GM19239 (cell line): Measurements from ENCODE around the gene KCTD16.

Source experiments
- DNase-seq: peaks from one replicate; pipeline ENCODE4 v3.0.0; 2011; ENCODE audit warnings: low spot score; ENCODE audit not compliant: insufficient read length
- FAIRE-seq: peaks from 2 replicates; lab custom pipeline; 2011; peaks lifted over from hg19 to GRCh38; lab: Jason Lieb, UNC

Gene KCTD16

DNA sequence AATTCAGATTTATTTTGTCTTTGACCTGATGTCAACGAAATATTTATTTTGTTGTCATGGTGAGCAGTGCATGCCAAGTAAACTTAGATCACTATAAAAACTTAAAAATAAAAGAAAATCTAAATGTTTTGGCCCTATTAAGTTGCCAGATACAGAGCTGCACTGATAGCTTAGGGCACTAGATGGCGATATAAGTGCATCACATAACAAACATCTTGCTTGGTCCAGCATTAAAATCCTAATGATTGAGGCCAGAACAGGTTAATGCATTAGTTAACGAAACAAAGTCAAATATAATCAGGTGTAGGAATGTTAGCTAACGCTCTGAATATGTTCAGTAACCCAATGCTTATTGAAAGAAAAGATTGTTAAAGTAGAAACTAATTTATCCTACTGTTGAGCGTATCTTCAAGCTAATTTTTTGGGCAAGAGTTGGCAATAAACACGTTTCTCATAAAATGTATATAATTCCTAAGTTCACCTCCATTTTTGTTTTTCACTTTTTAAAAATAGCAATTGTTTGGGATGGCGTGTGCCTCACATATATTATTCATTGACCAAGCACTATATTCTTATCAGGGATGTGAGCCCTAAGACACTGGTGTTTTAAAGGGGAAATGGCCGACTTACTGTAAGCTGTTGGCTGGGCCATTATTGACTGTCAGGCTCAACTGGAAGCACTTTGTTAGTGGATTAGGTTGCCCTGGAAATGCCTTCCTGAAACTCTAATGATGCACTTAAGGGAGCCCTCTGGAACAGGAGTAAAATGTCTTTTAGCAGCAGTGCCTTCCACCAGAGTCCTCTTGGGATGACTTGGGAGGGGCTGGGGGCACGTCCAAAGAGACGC is 33.3 kb downstream of the KCTD16 start:
- DNase-seq (no peak), FAIRE-seq (peak; percentile 86)

GRCh38 chr5:144205141-144205551 is 34.5 kb downstream of the KCTD16 start:
- FAIRE-seq (no peak), DNase-seq (no peak)

DNA sequence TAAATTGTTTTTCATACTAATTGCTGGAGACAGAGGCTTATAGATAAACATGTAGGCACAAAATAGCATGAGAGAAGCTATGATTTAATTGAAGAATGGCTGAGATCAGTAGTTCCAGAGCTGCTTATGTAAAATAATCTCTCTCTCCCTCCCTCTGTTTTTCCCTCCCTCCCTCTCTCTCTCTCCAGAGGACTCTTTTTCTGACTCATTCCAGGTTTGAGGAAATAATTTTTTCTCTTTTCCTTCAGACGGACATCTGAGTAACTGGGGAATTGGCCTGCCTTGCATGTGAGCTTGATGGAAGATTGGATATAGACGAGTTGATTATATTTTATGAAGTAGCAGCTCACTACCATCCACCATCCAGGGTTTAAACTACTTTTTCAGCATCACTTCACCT is 35.5 kb downstream of the KCTD16 start:
- no peak for FAIRE-seq
- DNase-seq: no peak

GRCh38 chr5:144207875-144208444 is 37.3 kb downstream of the KCTD16 start:
- DNase-seq: no peak
- FAIRE-seq: peak; percentile 60

GRCh38 chr5:144209361-144209760 is 38.7 kb downstream of the KCTD16 start:
- DNase-seq (no peak), FAIRE-seq (no peak)

DNA sequence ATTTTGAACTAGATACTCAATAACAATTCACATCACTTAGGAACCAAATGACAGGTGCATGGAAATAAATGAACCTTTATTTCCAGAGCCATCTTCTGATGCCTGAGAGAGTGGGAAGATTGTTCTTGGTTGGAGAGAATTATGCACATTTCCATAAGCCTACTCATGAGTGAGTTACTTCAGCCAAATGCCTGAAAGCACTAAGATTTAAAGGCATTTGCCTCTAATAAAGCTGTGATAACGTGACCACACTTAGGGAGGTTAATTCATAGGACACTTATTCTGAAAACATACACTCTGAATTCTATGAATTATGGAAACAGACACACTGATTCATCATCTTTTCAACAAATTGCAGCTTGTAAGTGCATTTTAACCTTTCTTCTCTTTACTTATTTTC is 40.0 kb downstream of the KCTD16 start:
- FAIRE-seq: no peak
- DNase-seq: no peak

GRCh38 chr5:144219869-144220268 is 49.2 kb downstream of the KCTD16 start:
- no peak for DNase-seq
- no peak for FAIRE-seq

GRCh38 chr5:144227363-144227999 is 56.8 kb downstream of the KCTD16 start:
- DNase-seq (no peak), FAIRE-seq (no peak)

- DNase-seq (no peak), FAIRE-seq (no peak)
Measured at GRCh38 chr5:144230806-144231205, 60.1 kb downstream of the KCTD16 start.

GRCh38 chr5:144232285-144232684 is 61.6 kb downstream of the KCTD16 start:
- DNase-seq (no peak), FAIRE-seq (no peak)

GRCh38 chr5:144236499-144236898 is 65.8 kb downstream of the KCTD16 start:
- no peak for DNase-seq
- no peak for FAIRE-seq

DNA sequence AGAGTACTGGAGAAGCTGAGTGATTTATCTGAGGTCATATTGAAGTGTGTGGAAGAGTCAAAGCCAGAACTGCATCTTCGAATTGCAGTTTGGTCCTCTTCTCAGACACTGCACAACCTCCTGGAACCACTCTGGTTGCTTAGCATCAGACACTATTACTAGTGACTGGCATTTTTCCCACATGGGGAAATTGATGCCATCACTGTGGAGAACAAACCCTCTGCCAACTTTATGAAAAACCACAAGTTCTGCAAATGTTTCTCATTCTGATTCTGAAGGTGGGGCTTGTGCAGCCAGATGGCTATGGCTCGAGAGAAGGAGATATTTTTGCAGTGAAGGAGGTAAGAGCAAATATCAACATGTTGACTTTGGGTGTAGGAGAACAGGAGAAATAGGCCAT is 67.2 kb downstream of the KCTD16 start:
- DNase-seq: no peak
- FAIRE-seq: no peak

DNA sequence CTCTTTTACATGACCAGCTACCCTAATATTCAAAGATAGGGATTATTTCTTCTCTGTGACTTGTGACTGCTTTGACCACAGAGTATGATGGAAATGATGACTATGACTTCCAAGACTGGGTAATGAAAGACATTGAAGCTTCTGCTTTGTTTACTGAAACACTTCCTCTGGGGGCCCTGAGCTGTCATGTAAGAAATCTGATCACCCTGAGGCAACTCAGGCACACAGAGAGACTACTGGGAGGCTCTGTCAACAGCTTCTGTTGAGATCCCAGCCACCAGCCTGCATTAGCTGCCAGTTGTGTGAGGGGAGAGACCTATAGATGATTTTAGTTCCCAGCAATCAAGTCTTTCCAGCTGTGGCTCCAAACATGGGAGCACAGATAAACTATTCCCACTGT is 76.5 kb downstream of the KCTD16 start:
- DNase-seq (no peak), FAIRE-seq (no peak)

DNA sequence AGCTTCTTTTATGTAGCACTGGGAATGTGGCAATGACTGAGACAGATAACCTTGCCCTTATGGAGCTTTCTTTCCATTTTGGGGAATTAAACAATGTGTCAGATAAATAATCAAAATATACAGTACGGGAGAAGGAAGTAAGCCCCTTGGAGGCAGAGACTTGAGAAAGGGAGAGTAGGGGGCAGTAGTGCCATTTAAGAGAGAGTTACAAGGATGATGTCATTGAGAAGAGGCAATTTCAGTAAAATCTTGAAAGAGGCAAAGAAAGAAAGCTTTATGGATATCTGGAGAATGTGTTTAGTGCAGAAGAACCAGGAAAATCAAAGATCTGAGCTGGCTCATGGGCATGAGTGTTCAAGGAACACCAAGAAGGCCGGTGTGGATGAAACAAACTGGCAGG is 77.3 kb downstream of the KCTD16 start:
- DNase-seq: no peak

DNA sequence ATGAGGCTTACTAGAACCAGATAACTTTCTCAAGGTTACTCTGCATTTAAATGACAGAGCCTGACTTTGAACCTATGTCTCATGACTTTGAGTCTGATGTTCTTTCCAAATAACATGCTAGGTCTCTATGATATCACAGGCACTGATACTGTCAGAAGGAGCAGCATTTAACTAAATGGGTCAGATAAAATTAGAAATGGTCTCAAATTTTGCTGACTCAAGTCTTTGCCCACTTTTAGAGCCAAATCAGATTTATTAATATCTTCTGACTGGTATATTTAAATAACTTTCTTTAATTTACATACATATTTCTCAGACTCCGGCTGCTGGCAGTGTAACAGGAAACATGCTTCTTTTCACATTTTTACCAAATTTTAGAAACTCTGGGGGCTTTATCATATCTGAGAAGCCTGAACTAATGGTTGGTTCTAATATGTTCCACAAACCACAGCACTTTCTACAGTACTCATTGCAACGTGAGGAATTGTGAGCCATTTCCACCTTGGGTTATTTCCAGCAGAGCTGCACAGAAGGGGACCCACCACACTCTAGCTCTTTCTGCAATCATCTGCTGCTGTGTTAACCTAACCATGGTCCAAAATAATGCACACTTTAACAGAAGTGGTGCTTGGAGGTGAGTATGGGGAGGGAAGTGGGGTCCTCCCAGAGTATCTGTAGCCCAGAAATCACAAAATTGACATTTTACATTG is 79.2 kb downstream of the KCTD16 start:
- no peak for FAIRE-seq
- DNase-seq: no peak

More for the DNA sequence above, 77.3 kb downstream of the KCTD16 start:
- FAIRE-seq: no peak

GRCh38 chr5:144254552-144254951 is 83.9 kb downstream of the KCTD16 start:
- no peak for DNase-seq
- no peak for FAIRE-seq

GRCh38 chr5:144260121-144260520 is 89.4 kb downstream of the KCTD16 start:
- FAIRE-seq: no peak

GRCh38 chr5:144265643-144266247 is 95.1 kb downstream of the KCTD16 start:
- DNase-seq: no peak
- FAIRE-seq: no peak

More at GRCh38 chr5:144260121-144260520, 89.4 kb downstream of the KCTD16 start:
- DNase-seq: no peak

GRCh38 chr5:144267961-144268513 is 97.4 kb downstream of the KCTD16 start:
- DNase-seq (no peak), FAIRE-seq (no peak)
